Upper lobe of left lung (tissue), 6 donors: ENCODE data around the gene ITCH. TPM values are rescaled to one million over a fixed set of nuclear protein-coding genes. Genes with fewer than 3 reads are reported as not detected.
"Not testable (repeated sequence)": the region's sequence is repeated elsewhere in the genome, so short reads cannot be mapped to it uniquely, and the experiment has no call there.

Experiments
- ATAC-seq, 2 donors: fragments of 200-7000 bp; cut with Tn5 transposase; one replicate each; pipeline ENCODE4 v1.9.1; 2022; ENCODE audit warnings: mild to moderate bottlenecking in 2 of 2, moderate library complexity in 2 of 2; ENCODE audit not compliant: low FRiP score in 2 of 2
- DNase-seq, 2 donors: peaks; one replicate each; pipeline ENCODE4 v3.0.0-alpha.2; 2019 to 2020
- H3K27ac ChIP-seq, 4 donors: fragments of 200-600 bp; sonication (generic); one replicate each; pipeline ENCODE4 v1.5.1; 2016 to 2019
- H3K27me3 ChIP-seq, 4 donors: fragments of 200-600 bp; sonication (generic); one replicate each; pipeline ENCODE4 v1.5.1; 2017 to 2019
- H3K36me3 ChIP-seq, 4 donors: fragments of 200-600 bp; sonication (generic); one replicate each; pipeline ENCODE4 v1.5.1; 2016 to 2019
- H3K4me1 ChIP-seq, 4 donors: fragments of 200-600 bp; sonication (generic); one replicate each; pipeline ENCODE4 v1.5.1; 2018 to 2019
- H3K4me3 ChIP-seq, 4 donors: fragments of 200-600 bp; sonication (generic); one replicate each; pipeline ENCODE4 v1.5.1; 2017 to 2019; ENCODE audit warnings: mild to moderate bottlenecking in 2 of 4, moderate library complexity in 1 of 4
- H3K9me3 ChIP-seq, 4 donors: fragments of 200-600 bp; sonication (generic); one replicate each; pipeline ENCODE4 v1.5.1; 2018 to 2019
- EP300 ChIP-seq, 4 donors: sonication (generic); formaldehyde crosslinking; IDR thresholded peaks; one replicate each; pipeline ENCODE4 v1.5.1; 2017; ENCODE audit warnings: antibody characterized with exemption in 4 of 4, control low read depth in 2 of 4
- POLR2A ChIP-seq, 4 donors: fragments of 450-650 bp; IDR thresholded peaks; one replicate each; pipeline ENCODE4 v1.5.1; 2016 to 2017; ENCODE audit warnings: antibody characterized with exemption in 4 of 4, mild to moderate bottlenecking in 2 of 4
- POLR2AphosphoS5 ChIP-seq, 2 donors: sonication (generic); formaldehyde crosslinking; IDR thresholded peaks; one replicate each; pipeline ENCODE4 v1.5.1; 2017; ENCODE audit warnings: antibody characterized with exemption in 2 of 2
- WGBS, 2 donors: methylation state at CpG; one replicate each; pipeline ENCODE4 v1.1.5; 2017 to 2018; 5-methylcytosine and 5-hydroxymethylcytosine counted together
- total RNA-seq, 6 donors: library from RNA; depleted of rRNA in 4 of 6; stranded (reverse); fragments of >200 nt in 4 of 6; gene quantifications; one replicate each; pipeline versions ENCODE4 v1.1.0 to v1.2.1, GENCODE V29; 2016 to 2021
- TF ChIP-seq, protein P1 (sequence below), 6 experiments: fragments of 450-650 bp in 4 of 6; fragments of 200-600 bp in 2 of 6; sonication (generic) in 2 of 6; IDR thresholded peaks; one replicate each; pipeline ENCODE4 v1.5.1; 2016 to 2019; ENCODE audit warnings: antibody characterized with exemption in 6 of 6
- donor health status: DM: no; HTN: no; CAD: no; lungs with moderate emphysema.
- donor health status: DM: no; HTN: yes; CAD: no; lungs with severe emphysema.

ITCH gene
- total RNA-seq, 6 donors from 2014 or later = 26.6 to 57.2 (median 45.5) TPM

DNA sequence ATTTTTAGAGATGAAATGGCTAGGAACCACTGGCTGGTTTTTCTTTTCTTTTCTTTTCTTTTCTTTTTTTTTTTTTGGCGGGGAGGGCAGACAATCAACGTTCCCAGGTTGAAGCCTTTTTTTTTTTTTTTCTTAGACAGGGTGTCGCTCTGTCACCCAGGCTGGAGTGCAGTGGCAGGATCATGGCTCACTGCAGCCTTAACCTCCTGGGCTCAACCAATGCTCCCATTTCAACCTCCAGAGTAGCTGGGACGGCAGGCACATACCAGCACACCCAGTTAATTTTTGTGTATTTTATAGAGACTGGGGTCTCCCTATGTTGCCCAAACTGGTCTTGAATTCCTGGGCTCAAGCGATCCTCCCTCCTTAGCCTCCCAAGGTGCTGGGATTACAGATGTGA lies 18.8 kb upstream of the ITCH start:
- no peak overlapping the region for H3K27ac ChIP-seq
- no peaks in the 10 kb centered on the region for H3K36me3 ChIP-seq
- DNase-seq (no peak), ATAC-seq (no peak)
- 78 to 87% methylated on average over 5 of the region's 5 CpGs for WGBS, 2 donors
- TF ChIP-seq EP300 (IDR thresholded peaks at IDR 0.05) (no peak), POLR2A (IDR thresholded peaks at IDR 0.05) (no peak), POLR2AphosphoS5 (IDR thresholded peaks at IDR 0.05) (no peak)
- TF ChIP-seq, protein P1, sequence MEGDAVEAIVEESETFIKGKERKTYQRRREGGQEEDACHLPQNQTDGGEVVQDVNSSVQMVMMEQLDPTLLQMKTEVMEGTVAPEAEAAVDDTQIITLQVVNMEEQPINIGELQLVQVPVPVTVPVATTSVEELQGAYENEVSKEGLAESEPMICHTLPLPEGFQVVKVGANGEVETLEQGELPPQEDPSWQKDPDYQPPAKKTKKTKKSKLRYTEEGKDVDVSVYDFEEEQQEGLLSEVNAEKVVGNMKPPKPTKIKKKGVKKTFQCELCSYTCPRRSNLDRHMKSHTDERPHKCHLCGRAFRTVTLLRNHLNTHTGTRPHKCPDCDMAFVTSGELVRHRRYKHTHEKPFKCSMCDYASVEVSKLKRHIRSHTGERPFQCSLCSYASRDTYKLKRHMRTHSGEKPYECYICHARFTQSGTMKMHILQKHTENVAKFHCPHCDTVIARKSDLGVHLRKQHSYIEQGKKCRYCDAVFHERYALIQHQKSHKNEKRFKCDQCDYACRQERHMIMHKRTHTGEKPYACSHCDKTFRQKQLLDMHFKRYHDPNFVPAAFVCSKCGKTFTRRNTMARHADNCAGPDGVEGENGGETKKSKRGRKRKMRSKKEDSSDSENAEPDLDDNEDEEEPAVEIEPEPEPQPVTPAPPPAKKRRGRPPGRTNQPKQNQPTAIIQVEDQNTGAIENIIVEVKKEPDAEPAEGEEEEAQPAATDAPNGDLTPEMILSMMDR (IDR thresholded peaks at IDR 0.05) = no peak
- no peaks in the 10 kb centered on the region for H3K4me1 ChIP-seq
- no peaks in the 10 kb centered on the region for H3K9me3 ChIP-seq
- H3K27me3 ChIP-seq = no peaks in the 10 kb centered on the region
- no peak overlapping the region for H3K4me3 ChIP-seq

DNA sequence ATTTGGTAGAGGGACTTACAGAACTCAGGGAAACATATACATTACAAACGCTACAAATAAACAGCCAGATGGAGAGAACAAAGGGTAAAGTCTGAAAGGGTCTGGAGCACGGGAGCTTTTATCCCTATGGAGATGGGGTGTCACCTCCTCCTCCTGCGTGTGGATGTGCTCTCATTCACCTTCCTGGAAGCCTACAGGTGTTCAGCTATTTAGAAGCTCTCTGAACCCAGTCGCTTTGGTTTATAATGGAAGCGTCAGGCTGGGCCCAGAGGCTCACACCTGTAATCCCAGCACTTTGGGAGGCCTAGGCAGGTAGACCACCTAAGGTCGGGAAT lies 17.7 kb upstream of the ITCH start:
- no peak for TF ChIP-seq POLR2A (IDR thresholded peaks at IDR 0.05)
- TF ChIP-seq EP300 (IDR thresholded peaks at IDR 0.05) = no peak
- TF ChIP-seq, protein P1 (IDR thresholded peaks at IDR 0.05) = no peak
- no peak for TF ChIP-seq POLR2AphosphoS5 (IDR thresholded peaks at IDR 0.05)
- H3K4me3 ChIP-seq = no peak overlapping the region
- H3K36me3 ChIP-seq = no peaks in the 10 kb centered on the region
- ATAC-seq (no peak), DNase-seq (no peak)
- no peaks in the 10 kb centered on the region for H3K4me1 ChIP-seq
- no peaks in the 10 kb centered on the region for H3K27me3 ChIP-seq
- WGBS, 2 donors = 94 to 95% methylated on average over 6 of the region's 6 CpGs
- H3K9me3 ChIP-seq = no peaks in the 10 kb centered on the region
- no peak overlapping the region for H3K27ac ChIP-seq

DNA sequence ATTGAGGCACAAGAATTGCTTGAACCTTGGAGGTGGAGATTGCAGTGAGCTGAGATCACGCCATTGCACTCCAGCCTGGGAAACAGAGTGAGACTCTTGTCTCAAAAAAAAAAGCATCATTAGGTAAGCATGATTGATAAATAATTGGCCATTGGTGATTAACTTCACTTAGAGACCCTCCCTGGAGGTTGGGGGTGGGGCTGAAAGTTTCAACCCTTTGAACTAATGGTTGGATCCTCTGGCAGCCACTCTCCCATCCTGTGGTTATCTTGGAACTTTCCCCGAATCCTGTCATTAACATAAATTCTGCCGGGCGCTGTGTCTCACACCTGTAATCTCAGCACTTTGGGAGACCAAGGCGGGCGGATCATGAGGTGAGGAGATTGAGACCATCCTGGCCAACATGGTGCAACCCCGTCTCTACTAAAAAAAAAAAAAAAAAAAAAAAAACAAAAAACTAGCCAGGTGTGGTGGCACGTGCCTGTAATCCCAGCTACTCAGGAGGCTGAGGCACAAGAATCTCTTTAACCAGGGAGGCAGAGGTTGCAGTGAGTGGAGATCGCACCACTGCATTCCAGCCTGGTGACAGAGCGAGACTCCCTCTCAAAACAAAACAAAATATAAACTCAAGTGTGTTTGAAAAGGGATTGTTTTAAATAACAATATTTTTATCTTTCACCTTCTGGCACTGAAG lies 17.1 kb upstream of the ITCH start:
- not testable (repeated sequence) for DNase-seq, H3K36me3 ChIP-seq, ATAC-seq, H3K27me3 ChIP-seq, H3K4me1 ChIP-seq, H3K27ac ChIP-seq, H3K4me3 ChIP-seq, H3K9me3 ChIP-seq
- WGBS, 2 donors = 85 to 93% methylated on average over 7 to 10 of the region's 10 CpGs

DNA sequence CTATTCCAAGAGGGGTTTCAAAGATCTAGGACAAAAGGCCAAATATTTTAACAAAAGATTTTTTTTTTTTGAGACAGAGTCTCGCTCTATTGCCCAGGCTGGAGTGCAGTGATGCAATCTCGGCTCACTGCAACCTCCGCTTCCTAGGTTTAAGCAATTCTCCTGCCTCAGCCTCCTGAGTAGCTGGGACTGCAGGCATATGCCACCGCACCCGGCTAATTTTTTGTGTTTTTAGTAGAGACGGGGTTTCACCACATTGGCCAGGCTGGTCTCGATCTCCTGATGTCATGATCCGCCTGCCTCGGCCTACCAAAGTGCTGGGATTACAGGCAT lies 16.6 kb upstream of the ITCH start:
- not testable (repeated sequence) for H3K9me3 ChIP-seq, ATAC-seq, H3K4me3 ChIP-seq, H3K27me3 ChIP-seq, H3K27ac ChIP-seq, DNase-seq, H3K36me3 ChIP-seq, H3K4me1 ChIP-seq
- WGBS, 2 donors = 87 to 90% methylated on average over 9 of the region's 9 CpGs

DNA sequence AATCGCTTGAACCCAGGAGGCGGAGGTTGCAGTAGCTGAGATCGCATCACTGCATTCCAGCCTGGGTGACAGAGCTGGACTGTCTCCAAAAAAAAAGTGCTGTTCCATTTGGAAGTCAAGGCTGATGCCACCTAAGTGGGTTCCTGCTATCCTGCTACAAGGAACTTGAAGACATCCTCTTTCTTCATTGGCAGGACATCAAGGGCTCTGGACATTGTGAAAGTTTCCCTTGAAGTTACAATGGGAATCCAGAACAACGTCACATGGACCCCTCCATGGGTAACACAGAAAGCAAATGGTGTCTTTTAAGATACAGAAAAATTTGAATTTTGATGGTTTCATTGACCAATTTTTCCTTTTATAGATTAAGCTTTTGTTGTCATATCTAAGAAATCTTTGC lies 15.5 kb upstream of the ITCH start:
- TF ChIP-seq POLR2A (IDR thresholded peaks at IDR 0.05) (no peak), POLR2AphosphoS5 (IDR thresholded peaks at IDR 0.05) (no peak), EP300 (IDR thresholded peaks at IDR 0.05) (no peak)
- TF ChIP-seq, protein P1 (IDR thresholded peaks at IDR 0.05) = no peak
- Histone ChIP-seq H3K27ac (no peak overlapping the region), H3K9me3 (no peaks in the 10 kb centered on the region), H3K4me1 (no peaks in the 10 kb centered on the region), H3K27me3 (no peaks in the 10 kb centered on the region), H3K36me3 (no peaks in the 10 kb centered on the region), H3K4me3 (no peak overlapping the region)
- DNase-seq (no peak), ATAC-seq (no peak)
- 78 to 89% methylated on average over 4 of the region's 4 CpGs for WGBS, 2 donors

DNA sequence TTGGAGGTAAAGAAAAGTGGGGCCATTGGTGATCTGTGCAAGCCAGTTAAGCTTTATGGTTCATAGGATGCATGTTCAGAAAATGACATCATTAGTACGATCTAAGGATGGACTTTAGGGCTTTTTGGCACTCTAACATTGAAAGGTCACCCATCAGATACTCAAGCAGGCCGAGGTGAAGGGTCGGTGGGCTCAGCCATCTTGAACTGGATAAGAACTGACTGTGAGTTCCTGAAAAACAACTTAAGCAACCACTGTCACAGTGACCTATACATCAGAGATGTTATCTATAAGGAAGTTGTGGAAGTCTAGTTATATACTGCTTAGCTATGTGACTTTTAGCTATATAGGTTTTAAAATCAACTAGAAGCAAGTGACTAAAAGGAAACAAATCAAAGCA lies 13.0 kb upstream of the ITCH start:
- no peaks in the 10 kb centered on the region for H3K9me3 ChIP-seq
- 50 to 56% methylated on average over 3 of the region's 3 CpGs for WGBS, 2 donors
- DNase-seq (no peak), ATAC-seq (no peak)
- no peaks in the 10 kb centered on the region for H3K4me1 ChIP-seq
- no peaks in the 10 kb centered on the region for H3K27me3 ChIP-seq
- TF ChIP-seq, protein P1 (IDR thresholded peaks at IDR 0.05) = no peak
- no peaks in the 10 kb centered on the region for H3K36me3 ChIP-seq
- H3K4me3 ChIP-seq = no peak overlapping the region
- no peak overlapping the region for H3K27ac ChIP-seq

DNA sequence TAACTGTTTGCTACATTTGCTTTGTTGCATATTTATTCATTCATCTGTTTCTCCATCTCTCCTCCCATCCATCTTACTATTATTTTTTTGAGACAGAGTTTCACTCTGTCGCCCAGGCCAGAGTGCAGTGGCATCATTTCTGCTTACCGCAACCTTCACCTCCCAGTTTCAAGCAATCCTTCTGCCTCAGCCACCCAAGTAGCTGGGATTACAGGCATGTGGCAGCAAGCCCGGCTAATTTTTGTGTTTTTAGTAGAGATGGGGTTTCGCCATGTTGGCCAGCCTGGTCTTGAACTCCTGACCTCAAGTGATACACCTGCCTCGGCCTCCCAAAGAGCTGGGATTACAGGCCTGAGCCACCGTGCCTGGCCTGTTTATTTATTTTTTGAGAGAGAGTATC lies 9.6 kb upstream of the ITCH start:
- not testable (repeated sequence) for ATAC-seq, H3K36me3 ChIP-seq, H3K4me3 ChIP-seq, H3K27me3 ChIP-seq, H3K27ac ChIP-seq, DNase-seq, H3K4me1 ChIP-seq, H3K9me3 ChIP-seq
- WGBS, 2 donors = 82 to 96% methylated on average over 6 of the region's 6 CpGs
